PC-9 (cell line): Measurements from ENCODE around the gene EVC2. TPM values are rescaled to one million over a fixed set of nuclear protein-coding genes. Genes with fewer than 3 reads are reported as not detected.

Experiments used
- BruUV-seq: library from RNA; stranded (reverse); fragments of 400-500 nt; replicated peaks from 2 replicates; lab custom pipeline; 2021; lab: Mats Ljungman, UMichigan
- CTCF ChIA-PET: fragments of 300-600 bp; sonication (Branson Sonifier 250); formaldehyde crosslinking; loops from one replicate; lab custom pipeline; 2022; ENCODE audit warnings: antibody characterized with exemption; lab: Charles Lee
- POLR2A ChIA-PET: fragments of 300-600 bp; sonication (Branson Sonifier 250); formaldehyde crosslinking; loops from one replicate; lab custom pipeline; 2022; ENCODE audit warnings: antibody characterized with exemption; ENCODE audit not compliant: unreplicated experiment; lab: Charles Lee
- DNase-seq, 2 experiments: peaks; one replicate each; pipeline versions ENCODE4 v3.0.0 to v3.0.0-alpha.2; 2015 to 2022; ENCODE audit warnings: mixed read lengths in 1 of 2
- H2AFZ ChIP-seq: fragments of 200-600 bp; sonication (generic); 2 replicates; pipeline ENCODE4 v1.8.1; 2017; ENCODE audit warnings: antibody characterized with exemption
- H3F3A ChIP-seq: fragments of 200-600 bp; sonication (generic); 2 replicates; pipeline ENCODE4 v1.8.1; 2017; ENCODE audit warnings: antibody characterized with exemption, mild to moderate bottlenecking, low read depth; ENCODE audit not compliant: insufficient read depth
- H3K27ac ChIP-seq: fragments of 200-600 bp; sonication (generic); 2 replicates; pipeline ENCODE4 v1.6.1; 2016; ENCODE audit warnings: mixed run types
- H3K27me3 ChIP-seq: fragments of 200-600 bp; sonication (generic); 2 replicates; pipeline ENCODE4 v1.6.1; 2016; ENCODE audit warnings: low read depth, mixed run types; ENCODE audit not compliant: insufficient read depth
- H3K36me3 ChIP-seq: fragments of 200-600 bp; sonication (generic); 2 replicates; pipeline ENCODE4 v1.6.1; 2016; ENCODE audit warnings: low read depth, mixed run types
- H3K4me1 ChIP-seq: fragments of 200-600 bp; sonication (generic); replicated peaks from 2 replicates; pipeline ENCODE4 v1.6.1; 2016; ENCODE audit warnings: mixed run types; ENCODE audit not compliant: insufficient read depth
- H3K4me2 ChIP-seq: fragments of 200-600 bp; sonication (generic); 2 replicates; pipeline ENCODE4 v1.6.1; 2017; ENCODE audit warnings: mixed run types
- H3K4me3 ChIP-seq: fragments of 200-600 bp; sonication (generic); 2 replicates; pipeline ENCODE4 v1.6.1; 2016; ENCODE audit warnings: mixed run types
- H3K79me2 ChIP-seq: fragments of 200-600 bp; sonication (generic); 2 replicates; pipeline ENCODE4 v1.6.1; 2017; ENCODE audit warnings: low read depth, mixed run types
- H3K9me2 ChIP-seq: fragments of 200-600 bp; sonication (generic); 2 replicates; pipeline ENCODE4 v1.8.1; 2017; ENCODE audit warnings: mild to moderate bottlenecking; ENCODE audit not compliant: insufficient read depth
- H3K9me3 ChIP-seq: fragments of 200-600 bp; sonication (generic); 2 replicates; pipeline ENCODE4 v1.8.1; 2016; ENCODE audit warnings: low read depth; ENCODE audit not compliant: insufficient read depth
- H4K20me1 ChIP-seq: fragments of 200-600 bp; sonication (generic); 2 replicates; pipeline ENCODE4 v1.8.1; 2017; ENCODE audit not compliant: insufficient read depth
- CTCF ChIP-seq: fragments of 200-600 bp; sonication (generic); conservative IDR thresholded peaks from 2 replicates; pipeline ENCODE4 v1.6.1; 2017; ENCODE audit warnings: mixed run types, antibody characterized with exemption, mild to moderate bottlenecking, moderate library complexity
- EZH2 ChIP-seq: fragments of 200-600 bp; sonication (generic); IDR thresholded peaks from 2 replicates; pipeline ENCODE4 v1.8.0; 2017; ENCODE audit warnings: antibody characterized with exemption, low read depth
- intact Hi-C: fragments of 100-400 bp; cut with micrococcal nuclease; formaldehyde crosslinking; loops from one replicate; pipeline ENCODE4 v1.10.0; 2022; ENCODE audit not compliant: unreplicated experiment
- total RNA-seq: library from RNA; stranded (reverse); gene quantifications from 2 replicates; pipeline ENCODE4 v1.2.3, GENCODE V29; 2021

EVC2 gene
- total RNA-seq, 1 experiment from 2014 or later, result 1.4 TPM

- DNase-seq, result no peak
- no peaks in the 10 kb centered on the region for H3K79me2 ChIP-seq
- H3F3A ChIP-seq, result no peaks in the 10 kb centered on the region
- no peak overlapping the region for H3K4me2 ChIP-seq
- no TSS peak for BruUV-seq
- ChIA-PET POLR2A (no interaction called here), CTCF (no interaction called here)
- no peak overlapping the region for H2AFZ ChIP-seq
- H4K20me1 ChIP-seq, result no peaks in the 10 kb centered on the region
- no peaks in the 10 kb centered on the region for H3K27me3 ChIP-seq
- TF ChIP-seq CTCF, result no peak
- TF ChIP-seq EZH2, result no peak
- H3K9me2 ChIP-seq, result no peaks in the 10 kb centered on the region
- no peaks in the 10 kb centered on the region for H3K36me3 ChIP-seq
- no peak overlapping the region for H3K4me3 ChIP-seq
- intact Hi-C loops, result no loop called here
- no peaks in the 10 kb centered on the region for H3K9me3 ChIP-seq
- H3K4me1 ChIP-seq, result peaks cover 26% of the 10 kb centered on the region
- H3K27ac ChIP-seq, result no peak overlapping the region
These were observed 47.3 kb upstream of the EVC2 start for GRCh38 chr4:5755679-5756078.

- H3K4me1 ChIP-seq, result peaks cover 26% of the 10 kb centered on the region
- H3K36me3 ChIP-seq, result no peaks in the 10 kb centered on the region
- H3K27ac ChIP-seq, result no peak overlapping the region
- H4K20me1 ChIP-seq, result no peaks in the 10 kb centered on the region
- no peak overlapping the region for H3K4me2 ChIP-seq
- no peaks in the 10 kb centered on the region for H3K9me2 ChIP-seq
- H3K9me3 ChIP-seq, result no peaks in the 10 kb centered on the region
- intact Hi-C loops, result no loop called here
- no peaks in the 10 kb centered on the region for H3K27me3 ChIP-seq
- no peak overlapping the region for H3K4me3 ChIP-seq
- no peak overlapping the region for H2AFZ ChIP-seq
- ChIA-PET POLR2A (no interaction called here), CTCF (interaction anchor here (0.6 kb wide), 1 partner anchor 41 kb away, joined by 3 read pairs; no protein-coding TSS in a partner anchor)
- TF ChIP-seq EZH2 (no peak), CTCF (no peak)
- no peak for DNase-seq
- no peaks in the 10 kb centered on the region for H3F3A ChIP-seq
- BruUV-seq, result no TSS peak
- H3K79me2 ChIP-seq, result no peaks in the 10 kb centered on the region
These were observed 46.8 kb upstream of the EVC2 start for GRCh38 chr4:5755161-5755560.

- no peaks in the 10 kb centered on the region for H3K36me3 ChIP-seq
- no peak overlapping the region for H3K4me3 ChIP-seq
- no peak overlapping the region for H3K4me2 ChIP-seq
- no peak overlapping the region for H3K27ac ChIP-seq
- H3F3A ChIP-seq, result no peaks in the 10 kb centered on the region
- no peaks in the 10 kb centered on the region for H4K20me1 ChIP-seq
- intact Hi-C loops, result no loop called here
- no peak overlapping the region for H2AFZ ChIP-seq
- DNase-seq, result no peak
- no peak for TF ChIP-seq EZH2
- no peak for TF ChIP-seq CTCF
- H3K9me3 ChIP-seq, result no peaks in the 10 kb centered on the region
- no peaks in the 10 kb centered on the region for H3K9me2 ChIP-seq
- H3K79me2 ChIP-seq, result no peaks in the 10 kb centered on the region
- ChIA-PET POLR2A (no interaction called here), CTCF (interaction anchor here (0.6 kb wide), 1 partner anchor 40 kb away, joined by 3 read pairs; no protein-coding TSS in a partner anchor)
- peaks cover 23% of the 10 kb centered on the region for H3K4me1 ChIP-seq
- BruUV-seq, result no TSS peak
- H3K27me3 ChIP-seq, result no peaks in the 10 kb centered on the region
These were observed 46.1 kb upstream of the EVC2 start for GRCh38 chr4:5754529-5754881.
